ENCODE measurements around the gene KLF7.

KLF7 gene

GRCh38 chr2:207045531-207045930 is 120.2 kb downstream of the KLF7 start:
- TF ChIP-seq CTCF (IDR thresholded peaks at IDR 0.05; ENCODE audit: insufficient read depth, low read length, poor library complexity, severe bottlenecking) = no peak
- no peak for TF ChIP-seq EZH2phosphoT487 (conservative IDR thresholded peaks at IDR 0.05; ENCODE audit: low read length)

GRCh38 chr2:207044379-207045362 is 121.1 kb downstream of the KLF7 start:
- H2AFZ ChIP-seq (ENCODE audit: low read depth, low read length, severe bottlenecking) = no peak overlapping the region
- H3K79me2 ChIP-seq (ENCODE audit: insufficient read depth, low read length) = no peaks in the 10 kb centered on the region
- H3K27ac ChIP-seq (ENCODE audit: low read depth, low read length) = no peak overlapping the region
- no peak overlapping the region for H3K4me3 ChIP-seq (ENCODE audit: insufficient read depth, low read length, poor library complexity, severe bottlenecking)
- H3K36me3 ChIP-seq (ENCODE audit: low read length) = no peaks in the 10 kb centered on the region
- no peaks in the 10 kb centered on the region for H3K9me2 ChIP-seq (replicated peaks; ENCODE audit: insufficient read depth, low read length)
- no peaks in the 10 kb centered on the region for H3K27me3 ChIP-seq (ENCODE audit: low read length)
- H3K4me2 ChIP-seq (ENCODE audit: low read depth, low read length, poor library complexity, severe bottlenecking) = no peak overlapping the region
- no peaks in the 10 kb centered on the region for H3F3A ChIP-seq (ENCODE audit: insufficient read depth)
- no peaks in the 10 kb centered on the region for H3K9me3 ChIP-seq (ENCODE audit: insufficient read depth, low read length)
- H4K20me1 ChIP-seq (ENCODE audit: low read depth, low read length) = no peaks in the 10 kb centered on the region
- TF ChIP-seq CTCF (IDR thresholded peaks at IDR 0.05; ENCODE audit: insufficient read depth, low read length, poor library complexity, severe bottlenecking) (no peak), EZH2phosphoT487 (conservative IDR thresholded peaks at IDR 0.05; ENCODE audit: low read length) (no peak)
- H3K9ac ChIP-seq (ENCODE audit: low read length) = no peak overlapping the region

More at GRCh38 chr2:207045531-207045930, 120.2 kb downstream of the KLF7 start:
- Histone ChIP-seq H3K4me3 (ENCODE audit: insufficient read depth, low read length, poor library complexity, severe bottlenecking) (no peak overlapping the region), H3K27me3 (ENCODE audit: low read length) (no peaks in the 10 kb centered on the region), H3K27ac (ENCODE audit: low read depth, low read length) (no peak overlapping the region), H2AFZ (ENCODE audit: low read depth, low read length, severe bottlenecking) (no peak overlapping the region), H3K79me2 (ENCODE audit: insufficient read depth, low read length) (no peaks in the 10 kb centered on the region), H3F3A (ENCODE audit: insufficient read depth) (no peaks in the 10 kb centered on the region), H3K9ac (ENCODE audit: low read length) (no peak overlapping the region), H3K9me3 (ENCODE audit: insufficient read depth, low read length) (no peaks in the 10 kb centered on the region), H3K9me2 (replicated peaks; ENCODE audit: insufficient read depth, low read length) (no peaks in the 10 kb centered on the region), H3K36me3 (ENCODE audit: low read length) (no peaks in the 10 kb centered on the region), H3K4me2 (ENCODE audit: low read depth, low read length, poor library complexity, severe bottlenecking) (no peak overlapping the region), H4K20me1 (ENCODE audit: low read depth, low read length) (no peaks in the 10 kb centered on the region)

- Histone ChIP-seq H3K9me2 (replicated peaks; ENCODE audit: insufficient read depth, low read length) (no peaks in the 10 kb centered on the region), H4K20me1 (ENCODE audit: low read depth, low read length) (no peaks in the 10 kb centered on the region), H3F3A (ENCODE audit: insufficient read depth) (no peaks in the 10 kb centered on the region), H3K27ac (ENCODE audit: low read depth, low read length) (no peak overlapping the region), H3K4me2 (ENCODE audit: low read depth, low read length, poor library complexity, severe bottlenecking) (no peak overlapping the region), H3K4me3 (ENCODE audit: insufficient read depth, low read length, poor library complexity, severe bottlenecking) (no peak overlapping the region), H3K79me2 (ENCODE audit: insufficient read depth, low read length) (no peaks in the 10 kb centered on the region), H2AFZ (ENCODE audit: low read depth, low read length, severe bottlenecking) (no peak overlapping the region), H3K9me3 (ENCODE audit: insufficient read depth, low read length) (no peaks in the 10 kb centered on the region), H3K9ac (ENCODE audit: low read length) (no peak overlapping the region), H3K36me3 (ENCODE audit: low read length) (no peaks in the 10 kb centered on the region), H3K27me3 (ENCODE audit: low read length) (no peaks in the 10 kb centered on the region)
- no peak for TF ChIP-seq CTCF (IDR thresholded peaks at IDR 0.05; ENCODE audit: insufficient read depth, low read length, poor library complexity, severe bottlenecking)
These were observed 122.9 kb downstream of the KLF7 start for GRCh38 chr2:207042841-207043240.
